HepG2 (cell line): ENCODE measurements around the gene ICAM5. TPM values are rescaled to one million over a fixed set of nuclear protein-coding genes. Genes with fewer than 3 reads are reported as not detected.

ENCODE experiments used
- ELF3 ChIP-seq: IDR thresholded peaks from 2 replicates; pipeline ENCODE4 v1.6.1; 2016; ENCODE audit warnings: missing genetic modification reagents, missing compliant biosample characterization
- HIVEP1 ChIP-seq: sonication (generic); formaldehyde crosslinking; IDR thresholded peaks from 2 replicates; pipeline ENCODE4 v1.4.0; 2020; ENCODE audit warnings: mild to moderate bottlenecking, missing genetic modification reagents
- KLF16 ChIP-seq, 2 experiments: sonication (generic) in 1 of 2; formaldehyde crosslinking in 1 of 2; IDR thresholded peaks; 2 replicates each; pipeline versions ENCODE4 v1.6.1 to v1.8.0; 2016 to 2023; ENCODE audit warnings: missing genetic modification reagents in 2 of 2, missing compliant biosample characterization in 1 of 2
- MAX ChIP-seq: IDR thresholded peaks from 2 replicates; pipeline ENCODE4 v1.6.1; 2012; ENCODE audit warnings: inconsistent platforms
- PHB2 ChIP-seq: fragments of 450-650 bp; IDR thresholded peaks from 2 replicates; pipeline ENCODE4 v1.6.1; 2018; ENCODE audit not compliant: partially characterized antibody
- PLSCR1 ChIP-seq: sonication (generic); formaldehyde crosslinking; IDR thresholded peaks from 2 replicates; pipeline ENCODE4 v1.5.0; 2020; ENCODE audit warnings: missing genetic modification reagents, mild to moderate bottlenecking, borderline replicate concordance
- RBAK ChIP-seq: sonication (generic); formaldehyde crosslinking; IDR thresholded peaks from 2 replicates; pipeline ENCODE4 v1.5.1; 2020; ENCODE audit warnings: mild to moderate bottlenecking, missing genetic modification reagents
- SAP130 ChIP-seq: IDR thresholded peaks from 2 replicates; pipeline ENCODE4 v1.6.1; 2016; ENCODE audit warnings: low read depth
- SPEN ChIP-seq: sonication (generic); formaldehyde crosslinking; IDR thresholded peaks from 2 replicates; pipeline ENCODE4 v1.5.1; 2020; ENCODE audit warnings: low read depth, mild to moderate bottlenecking, missing genetic modification reagents
- ZFP82 ChIP-seq: sonication (generic); formaldehyde crosslinking; IDR thresholded peaks from 2 replicates; pipeline ENCODE4 v1.5.1; 2020; ENCODE audit warnings: mild to moderate bottlenecking, missing genetic modification reagents, borderline replicate concordance
- ZIK1 ChIP-seq: sonication (generic); formaldehyde crosslinking; IDR thresholded peaks from 2 replicates; pipeline ENCODE4 v1.5.0; 2020; ENCODE audit warnings: mild to moderate bottlenecking, low read depth, missing genetic modification reagents, borderline replicate concordance
- ZNF136 ChIP-seq: sonication (generic); formaldehyde crosslinking; IDR thresholded peaks from 2 replicates; pipeline ENCODE4 v1.8.1; 2022; ENCODE audit warnings: low read depth, mild to moderate bottlenecking, moderate library complexity, missing genetic modification reagents
- ZNF317 ChIP-seq: sonication (generic); formaldehyde crosslinking; IDR thresholded peaks from 2 replicates; pipeline ENCODE4 v1.5.0; 2020; ENCODE audit warnings: mild to moderate bottlenecking, missing genetic modification reagents
- ZNF558 ChIP-seq: sonication (generic); formaldehyde crosslinking; IDR thresholded peaks from 2 replicates; pipeline ENCODE4 v1.9.0; 2022; ENCODE audit warnings: mild to moderate bottlenecking, missing genetic modification reagents, borderline replicate concordance
- ZNF569 ChIP-seq: sonication (generic); formaldehyde crosslinking; IDR thresholded peaks from 2 replicates; pipeline ENCODE4 v1.5.0; 2020; ENCODE audit warnings: mild to moderate bottlenecking, missing genetic modification reagents, moderate library complexity, borderline replicate concordance
- ZNF615 ChIP-seq: sonication (generic); formaldehyde crosslinking; IDR thresholded peaks from 2 replicates; pipeline ENCODE4 v1.5.0; 2020; ENCODE audit warnings: mild to moderate bottlenecking, missing genetic modification reagents, borderline replicate concordance
- ZSCAN30 ChIP-seq: sonication (generic); formaldehyde crosslinking; IDR thresholded peaks from 2 replicates; pipeline ENCODE4 v1.5.0; 2020; ENCODE audit warnings: mild to moderate bottlenecking, missing genetic modification reagents
- polyA plus RNA-seq, 8 experiments: library from polyadenylated mRNA; depleted of rRNA in 3 of 8; stranded (reverse) in 7 of 8; unstranded in 1 of 8; fragments of >200 nt; fragmentation: Illumina TruSeq in 4 of 8; extraction: Trizol in 4 of 8; gene quantifications; 2 replicates each; pipeline versions ENCODE4 v1.2.1 to v1.2.3, GENCODE V29; 2011 to 2016; ENCODE audit warnings: low read depth in 4 of 8, missing spikeins in 1 of 8, mixed read lengths in 1 of 8; ENCODE audit not compliant: insufficient read depth in 1 of 8
- total RNA-seq, 5 experiments: library from RNA; depleted of rRNA; stranded (reverse); fragments of >200 nt; fragmentation: Illumina TruSeq; extraction: Trizol; gene quantifications; 2 replicates each; pipeline ENCODE4 v1.2.3, GENCODE V29; 2016; ENCODE audit warnings: low read depth in 1 of 5
- TF ChIP-seq, protein P1 (sequence below): sonication (generic); formaldehyde crosslinking; IDR thresholded peaks from 2 replicates; pipeline ENCODE4 v1.5.0; 2020; ENCODE audit warnings: mild to moderate bottlenecking, missing genetic modification reagents
- TF ChIP-seq, protein P2 (sequence below): sonication (generic); IDR thresholded peaks from 2 replicates; pipeline ENCODE4 v1.6.1; 2016; ENCODE audit warnings: low read depth, borderline replicate concordance
- TF ChIP-seq, protein P3 (sequence below): sonication (generic); formaldehyde crosslinking; IDR thresholded peaks from 2 replicates; pipeline ENCODE4 v1.5.0; 2020; ENCODE audit warnings: mild to moderate bottlenecking, missing genetic modification reagents
- TF ChIP-seq, protein P4 (sequence below): sonication (generic); formaldehyde crosslinking; IDR thresholded peaks from 2 replicates; pipeline ENCODE4 v1.5.0; 2020; ENCODE audit warnings: mild to moderate bottlenecking, missing genetic modification reagents, borderline replicate concordance

The ICAM5 gene
- total and polyA plus RNA-seq, 2 of the 13 experiments (the other 11 are each of a cell fraction or from before 2014, with no cell fraction given): 0.46 to 1.6 TPM

DNA sequence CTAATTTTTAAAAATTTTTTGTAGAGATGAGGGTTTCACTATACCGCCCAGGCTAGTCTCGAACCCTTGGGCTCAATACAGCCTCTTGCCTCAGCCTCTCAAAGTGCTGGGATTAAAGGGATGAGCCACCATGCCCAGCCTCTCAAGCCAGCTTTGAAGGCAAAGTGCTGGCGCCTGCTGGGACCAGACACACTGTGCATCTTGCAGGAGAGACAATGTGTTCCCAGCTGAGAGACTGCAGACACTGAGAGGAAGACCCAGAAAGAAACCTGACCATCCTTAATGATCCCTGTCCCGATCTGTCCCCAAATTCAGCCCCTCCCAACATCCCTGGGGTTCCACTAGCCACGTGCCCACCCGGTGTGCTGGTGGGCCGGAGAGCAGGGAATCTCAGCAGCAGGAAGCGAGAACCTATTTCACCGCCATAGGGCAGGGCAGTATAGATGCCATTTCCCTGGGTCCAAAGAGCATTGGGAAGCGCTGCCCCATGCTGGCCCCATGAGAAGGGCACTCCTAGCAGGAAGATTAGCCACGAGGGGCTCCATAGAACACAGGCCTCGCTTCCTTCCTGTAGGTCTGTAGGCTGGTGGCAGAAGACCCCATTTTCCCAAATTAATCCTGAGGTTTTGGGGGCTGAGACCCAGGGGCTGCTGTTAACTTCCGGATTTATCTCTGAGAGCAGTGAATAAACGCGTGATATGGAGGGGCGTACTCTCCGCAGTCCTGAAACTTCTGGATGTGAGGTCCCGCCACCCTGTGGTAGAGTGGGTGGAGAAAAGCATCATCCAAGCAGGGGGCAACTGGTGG is 42.6 kb downstream of the ICAM5 start (continued):
- no peak for TF ChIP-seq ZNF569 (CRISPR knock-in tag)
- no peak for TF ChIP-seq SPEN (CRISPR knock-in tag)
- TF ChIP-seq ZSCAN30 (CRISPR knock-in tag): no peak
- TF ChIP-seq ZNF558 (CRISPR knock-in tag): no peak
- TF ChIP-seq ELF3 (CRISPR knock-in tag): peak; percentile 41; the same call in 1 of the 2 replicates
- TF ChIP-seq SAP130 (CRISPR knock-in tag): peak; percentile 83
- TF ChIP-seq ZFP82 (CRISPR knock-in tag): no peak
- TF ChIP-seq, protein P1, sequence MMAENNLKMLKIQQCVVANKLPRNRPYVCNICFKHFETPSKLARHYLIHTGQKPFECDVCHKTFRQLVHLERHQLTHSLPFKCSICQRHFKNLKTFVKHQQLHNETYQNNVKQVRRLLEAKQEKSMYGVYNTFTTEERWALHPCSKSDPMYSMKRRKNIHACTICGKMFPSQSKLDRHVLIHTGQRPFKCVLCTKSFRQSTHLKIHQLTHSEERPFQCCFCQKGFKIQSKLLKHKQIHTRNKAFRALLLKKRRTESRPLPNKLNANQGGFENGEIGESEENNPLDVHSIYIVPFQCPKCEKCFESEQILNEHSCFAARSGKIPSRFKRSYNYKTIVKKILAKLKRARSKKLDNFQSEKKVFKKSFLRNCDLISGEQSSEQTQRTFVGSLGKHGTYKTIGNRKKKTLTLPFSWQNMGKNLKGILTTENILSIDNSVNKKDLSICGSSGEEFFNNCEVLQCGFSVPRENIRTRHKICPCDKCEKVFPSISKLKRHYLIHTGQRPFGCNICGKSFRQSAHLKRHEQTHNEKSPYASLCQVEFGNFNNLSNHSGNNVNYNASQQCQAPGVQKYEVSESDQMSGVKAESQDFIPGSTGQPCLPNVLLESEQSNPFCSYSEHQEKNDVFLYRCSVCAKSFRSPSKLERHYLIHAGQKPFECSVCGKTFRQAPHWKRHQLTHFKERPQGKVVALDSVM (CRISPR knock-in tag): peak; percentile 51; the same call in 1 of the 2 replicates
- TF ChIP-seq ZNF615 (CRISPR knock-in tag): no peak; the same call in 1 of the 2 replicates
- TF ChIP-seq RBAK (CRISPR knock-in tag): no peak
- TF ChIP-seq, protein P2, sequence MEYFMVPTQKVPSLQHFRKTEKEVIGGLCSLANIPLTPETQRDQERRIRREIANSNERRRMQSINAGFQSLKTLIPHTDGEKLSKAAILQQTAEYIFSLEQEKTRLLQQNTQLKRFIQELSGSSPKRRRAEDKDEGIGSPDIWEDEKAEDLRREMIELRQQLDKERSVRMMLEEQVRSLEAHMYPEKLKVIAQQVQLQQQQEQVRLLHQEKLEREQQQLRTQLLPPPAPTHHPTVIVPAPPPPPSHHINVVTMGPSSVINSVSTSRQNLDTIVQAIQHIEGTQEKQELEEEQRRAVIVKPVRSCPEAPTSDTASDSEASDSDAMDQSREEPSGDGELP: peak; percentile 40; the same call in 1 of the 2 replicates
- peak; percentile 72 for TF ChIP-seq MAX
- no peak for TF ChIP-seq ZNF136 (CRISPR knock-in tag)
- TF ChIP-seq KLF16 (CRISPR knock-in tag; IDR thresholded peaks at IDR 0.05): peak in 1 of 2 experiments; percentile 53; a peak in 1 of 4 replicates
- no peak for TF ChIP-seq ZIK1 (CRISPR knock-in tag)
- TF ChIP-seq, protein P3, sequence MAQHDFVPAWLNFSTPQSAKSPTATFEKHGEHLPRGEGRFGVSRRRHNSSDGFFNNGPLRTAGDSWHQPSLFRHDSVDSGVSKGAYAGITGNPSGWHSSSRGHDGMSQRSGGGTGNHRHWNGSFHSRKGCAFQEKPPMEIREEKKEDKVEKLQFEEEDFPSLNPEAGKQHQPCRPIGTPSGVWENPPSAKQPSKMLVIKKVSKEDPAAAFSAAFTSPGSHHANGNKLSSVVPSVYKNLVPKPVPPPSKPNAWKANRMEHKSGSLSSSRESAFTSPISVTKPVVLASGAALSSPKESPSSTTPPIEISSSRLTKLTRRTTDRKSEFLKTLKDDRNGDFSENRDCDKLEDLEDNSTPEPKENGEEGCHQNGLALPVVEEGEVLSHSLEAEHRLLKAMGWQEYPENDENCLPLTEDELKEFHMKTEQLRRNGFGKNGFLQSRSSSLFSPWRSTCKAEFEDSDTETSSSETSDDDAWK (CRISPR knock-in tag): no peak
- no peak for TF ChIP-seq PLSCR1 (CRISPR knock-in tag)
- TF ChIP-seq, protein P4, sequence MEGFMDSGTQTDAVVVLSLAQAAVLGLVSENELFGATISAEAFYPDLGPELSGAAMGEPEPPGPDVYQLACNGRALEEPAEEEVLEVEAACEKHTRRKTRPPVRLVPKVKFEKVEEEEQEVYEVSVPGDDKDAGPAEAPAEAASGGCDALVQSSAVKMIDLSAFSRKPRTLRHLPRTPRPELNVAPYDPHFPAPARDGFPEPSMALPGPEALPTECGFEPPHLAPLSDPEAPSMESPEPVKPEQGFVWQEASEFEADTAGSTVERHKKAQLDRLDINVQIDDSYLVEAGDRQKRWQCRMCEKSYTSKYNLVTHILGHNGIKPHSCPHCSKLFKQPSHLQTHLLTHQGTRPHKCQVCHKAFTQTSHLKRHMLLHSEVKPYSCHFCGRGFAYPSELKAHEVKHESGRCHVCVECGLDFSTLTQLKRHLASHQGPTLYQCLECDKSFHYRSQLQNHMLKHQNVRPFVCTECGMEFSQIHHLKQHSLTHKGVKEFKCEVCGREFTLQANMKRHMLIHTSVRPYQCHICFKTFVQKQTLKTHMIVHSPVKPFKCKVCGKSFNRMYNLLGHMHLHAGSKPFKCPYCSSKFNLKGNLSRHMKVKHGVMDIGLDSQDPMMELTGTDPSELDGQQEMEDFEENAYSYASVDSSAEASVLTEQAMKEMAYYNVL (CRISPR knock-in tag): no peak
- TF ChIP-seq HIVEP1: 0 out of 2 replicates have a peak, but pooled peaks have one; percentile 30
- no peak for TF ChIP-seq ZNF317
- no peak for TF ChIP-seq PHB2
